RWPE1 (cell line): ENCODE results near the gene TCF3.

ENCODE experiments used
- CTCF ChIA-PET: fragments of 350-600 bp; sonication (Branson Sonifier 250); formaldehyde crosslinking; extraction: SDS; loops from one replicate; lab custom pipeline; 2021; lab: Yijun Ruan, JAX
- POLR2A ChIA-PET: fragments of 400-600 bp; formaldehyde crosslinking; extraction: SDS; loops from one replicate; lab custom pipeline; 2020; ENCODE audit warnings: antibody characterized with exemption; ENCODE audit not compliant: low non-redundant PET; lab: Yijun Ruan, JAX
- DNase-seq: peaks from one replicate; pipeline ENCODE4 v3.0.0; 2012; ENCODE audit warnings: low spot score
- H3K27ac ChIP-seq: fragments of 450-650 bp; 2 replicates; pipeline ENCODE4 v1.5.1; 2017
- TF ChIP-seq, protein P1 (sequence below): fragments of 450-650 bp; conservative IDR thresholded peaks from 2 replicates; pipeline ENCODE4 v1.5.1; 2017; ENCODE audit warnings: low read depth, mild to moderate bottlenecking

Gene TCF3

DNA sequence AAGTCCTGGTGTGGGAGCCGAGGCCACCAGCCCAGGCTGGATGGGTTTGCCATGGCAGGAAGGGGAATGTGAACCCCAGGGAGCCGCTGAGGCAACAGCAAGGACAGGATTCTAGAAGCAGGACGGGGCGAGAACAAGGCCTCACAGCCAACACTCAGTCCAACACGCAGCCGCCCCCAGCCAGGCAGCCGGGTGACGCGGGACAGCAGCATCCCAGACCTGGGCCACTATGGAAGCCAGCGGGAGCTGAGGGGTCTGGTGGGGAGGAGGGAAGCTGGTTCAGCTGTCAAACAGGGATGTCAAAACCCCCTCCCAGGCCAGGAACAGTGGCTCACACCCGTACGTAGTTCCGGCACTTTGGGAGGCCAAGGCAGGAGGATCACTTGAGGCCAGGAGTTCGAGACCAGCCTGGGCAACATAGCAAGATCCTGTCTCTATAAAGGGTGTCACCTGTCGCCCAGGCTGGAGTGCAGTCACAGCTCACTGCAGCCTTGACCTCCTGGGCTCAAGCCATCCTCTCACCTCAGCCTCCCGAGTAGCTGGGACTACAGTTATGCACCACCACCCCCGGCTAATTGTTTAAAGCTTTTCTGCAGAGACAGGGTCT, 91.1 kb downstream of the TCF3 start:
- ChIA-PET CTCF (interaction anchor here (0.6 kb wide), 1 partner anchor 84 kb away, joined by 3 read pairs; no protein-coding TSS in a partner anchor), POLR2A (interaction anchor here (0.6 kb wide), 1 partner anchor 70 kb away, joined by 3 read pairs; the partner anchor contains the start of gene REEP6)
- peak overlapping the region; percentile 35 for H3K27ac ChIP-seq
- DNase-seq, result no peak
- TF ChIP-seq, protein P1, sequence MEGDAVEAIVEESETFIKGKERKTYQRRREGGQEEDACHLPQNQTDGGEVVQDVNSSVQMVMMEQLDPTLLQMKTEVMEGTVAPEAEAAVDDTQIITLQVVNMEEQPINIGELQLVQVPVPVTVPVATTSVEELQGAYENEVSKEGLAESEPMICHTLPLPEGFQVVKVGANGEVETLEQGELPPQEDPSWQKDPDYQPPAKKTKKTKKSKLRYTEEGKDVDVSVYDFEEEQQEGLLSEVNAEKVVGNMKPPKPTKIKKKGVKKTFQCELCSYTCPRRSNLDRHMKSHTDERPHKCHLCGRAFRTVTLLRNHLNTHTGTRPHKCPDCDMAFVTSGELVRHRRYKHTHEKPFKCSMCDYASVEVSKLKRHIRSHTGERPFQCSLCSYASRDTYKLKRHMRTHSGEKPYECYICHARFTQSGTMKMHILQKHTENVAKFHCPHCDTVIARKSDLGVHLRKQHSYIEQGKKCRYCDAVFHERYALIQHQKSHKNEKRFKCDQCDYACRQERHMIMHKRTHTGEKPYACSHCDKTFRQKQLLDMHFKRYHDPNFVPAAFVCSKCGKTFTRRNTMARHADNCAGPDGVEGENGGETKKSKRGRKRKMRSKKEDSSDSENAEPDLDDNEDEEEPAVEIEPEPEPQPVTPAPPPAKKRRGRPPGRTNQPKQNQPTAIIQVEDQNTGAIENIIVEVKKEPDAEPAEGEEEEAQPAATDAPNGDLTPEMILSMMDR, result no peak

DNA sequence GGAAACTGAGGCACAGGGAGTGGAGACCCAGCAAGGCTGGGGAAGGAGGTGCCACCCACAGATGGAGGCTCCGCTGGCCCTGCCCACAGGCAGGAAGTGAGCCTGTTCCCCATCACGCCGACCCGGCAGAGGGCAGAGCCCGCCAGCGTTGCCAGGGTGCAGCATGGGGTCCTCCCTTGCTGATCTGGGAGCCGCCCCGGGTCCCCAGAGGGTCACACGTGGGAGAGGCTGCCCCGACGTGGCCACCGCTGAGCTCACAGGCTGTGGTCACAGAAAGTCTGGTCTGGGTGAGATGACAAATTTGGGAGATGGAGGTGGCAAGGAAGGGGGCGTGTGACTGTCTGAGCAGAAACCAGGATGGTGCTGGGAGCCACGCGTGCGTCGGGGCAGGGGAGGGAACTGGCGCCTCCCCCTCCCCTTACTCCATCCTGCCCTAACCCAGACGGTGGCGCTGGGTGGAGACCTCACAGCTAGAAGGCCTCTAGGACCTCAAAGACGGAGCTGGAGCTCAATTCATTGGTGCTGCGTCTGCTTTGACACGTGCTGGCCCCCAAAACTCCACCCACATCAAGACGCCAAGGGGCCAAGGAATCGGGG, 92.0 kb downstream of the TCF3 start:
- ChIA-PET CTCF (interaction anchor here (0.5 to 0.6 kb wide), 2 partner anchors 30 to 448 kb away, joined by 3 read pairs; no protein-coding TSS in a partner anchor), POLR2A (no interaction called here)
- no peak for DNase-seq

More for the DNA sequence above, 92.0 kb downstream of the TCF3 start:
- peak overlapping the region; percentile 35 for H3K27ac ChIP-seq
- TF ChIP-seq, protein P1, result no peak
